ENCODE data around the gene HDLBP. TPM values are rescaled to one million over a fixed set of nuclear protein-coding genes. Genes with fewer than 3 reads are reported as not detected.
"Not testable (repeated sequence)": the region's sequence is repeated elsewhere in the genome, so short reads cannot be mapped to it uniquely, and the experiment has no call there.

HDLBP gene
- total RNA-seq, 1 experiment from 2014 or later: 447 TPM

DNA sequence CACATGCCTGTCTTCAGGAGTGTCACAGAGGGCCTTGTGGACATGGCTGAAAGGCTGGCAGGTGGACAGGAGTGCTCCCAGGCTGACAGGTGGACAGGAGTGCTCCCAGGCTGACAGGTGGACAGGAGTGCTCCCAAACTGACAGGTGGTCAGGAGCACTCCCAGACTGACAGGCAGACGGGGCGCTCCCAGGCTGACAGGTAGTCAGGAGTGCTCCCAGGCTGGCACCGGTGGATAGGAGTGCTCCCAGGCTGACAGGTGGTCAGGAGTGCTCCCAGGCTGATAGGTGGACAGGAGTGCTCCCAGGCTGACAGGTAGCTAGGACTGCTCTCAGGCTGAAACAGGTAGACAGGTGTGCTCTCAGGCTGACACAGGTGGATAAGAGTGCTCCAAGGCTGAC is 110.4 kb downstream of the HDLBP start:
- no peaks in the 10 kb centered on the region for H3K36me3 ChIP-seq
- H3K4me3 ChIP-seq: no peak overlapping the region
- DNase-seq: no peak
- no peaks in the 10 kb centered on the region for H3K27me3 ChIP-seq
- H3K9me3 ChIP-seq: no peaks in the 10 kb centered on the region

DNA sequence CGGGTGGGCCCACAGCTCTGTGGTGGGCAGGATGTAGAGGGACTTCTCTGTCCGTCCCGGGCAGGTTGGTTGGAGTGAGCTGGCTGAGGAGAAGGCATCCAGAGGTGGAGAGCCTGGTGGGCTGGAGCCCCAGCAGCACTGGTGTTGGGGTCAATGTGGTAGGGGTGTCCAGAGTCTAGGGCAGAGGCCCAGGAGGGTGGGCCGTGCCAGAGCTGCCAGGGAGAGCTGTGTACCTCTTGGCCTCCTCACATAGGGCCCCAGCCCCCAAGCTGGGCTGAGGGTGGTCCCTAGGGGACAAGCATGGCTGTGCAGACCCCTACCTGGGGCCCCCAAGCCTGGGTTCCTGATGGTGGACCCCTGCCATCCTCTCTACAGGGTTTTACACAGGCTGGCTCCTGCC is 111.0 kb downstream of the HDLBP start:
- H3K4me3 ChIP-seq: no peak overlapping the region

DNA sequence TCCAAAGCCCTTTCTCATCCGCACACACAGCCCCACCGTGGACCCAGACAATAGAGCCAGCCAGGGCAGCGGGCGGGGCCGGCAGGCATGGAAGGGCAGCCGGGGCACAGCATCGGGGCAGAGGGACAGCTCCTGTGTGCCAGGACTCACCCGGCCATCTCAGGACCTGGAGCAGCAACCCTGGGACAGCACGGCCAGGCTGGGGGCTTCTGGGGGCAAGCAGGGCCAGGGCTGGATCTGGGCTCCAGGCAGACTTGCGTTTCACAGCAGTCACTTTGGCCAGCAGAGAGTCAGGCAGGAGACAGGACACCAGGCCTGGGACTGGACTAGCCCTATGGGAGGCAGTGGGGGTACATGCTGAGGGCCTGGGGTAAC is 111.5 kb downstream of the HDLBP start:
- H3K27me3 ChIP-seq: no peaks in the 10 kb centered on the region
- no peaks in the 10 kb centered on the region for H3K9me3 ChIP-seq
- no peak for DNase-seq
- H3K4me3 ChIP-seq: no peak overlapping the region
- H3K36me3 ChIP-seq: no peaks in the 10 kb centered on the region

More for the DNA sequence above, 111.0 kb downstream of the HDLBP start:
- no peak for DNase-seq
- H3K27me3 ChIP-seq: no peaks in the 10 kb centered on the region
- H3K9me3 ChIP-seq: no peaks in the 10 kb centered on the region
- no peaks in the 10 kb centered on the region for H3K36me3 ChIP-seq

DNA sequence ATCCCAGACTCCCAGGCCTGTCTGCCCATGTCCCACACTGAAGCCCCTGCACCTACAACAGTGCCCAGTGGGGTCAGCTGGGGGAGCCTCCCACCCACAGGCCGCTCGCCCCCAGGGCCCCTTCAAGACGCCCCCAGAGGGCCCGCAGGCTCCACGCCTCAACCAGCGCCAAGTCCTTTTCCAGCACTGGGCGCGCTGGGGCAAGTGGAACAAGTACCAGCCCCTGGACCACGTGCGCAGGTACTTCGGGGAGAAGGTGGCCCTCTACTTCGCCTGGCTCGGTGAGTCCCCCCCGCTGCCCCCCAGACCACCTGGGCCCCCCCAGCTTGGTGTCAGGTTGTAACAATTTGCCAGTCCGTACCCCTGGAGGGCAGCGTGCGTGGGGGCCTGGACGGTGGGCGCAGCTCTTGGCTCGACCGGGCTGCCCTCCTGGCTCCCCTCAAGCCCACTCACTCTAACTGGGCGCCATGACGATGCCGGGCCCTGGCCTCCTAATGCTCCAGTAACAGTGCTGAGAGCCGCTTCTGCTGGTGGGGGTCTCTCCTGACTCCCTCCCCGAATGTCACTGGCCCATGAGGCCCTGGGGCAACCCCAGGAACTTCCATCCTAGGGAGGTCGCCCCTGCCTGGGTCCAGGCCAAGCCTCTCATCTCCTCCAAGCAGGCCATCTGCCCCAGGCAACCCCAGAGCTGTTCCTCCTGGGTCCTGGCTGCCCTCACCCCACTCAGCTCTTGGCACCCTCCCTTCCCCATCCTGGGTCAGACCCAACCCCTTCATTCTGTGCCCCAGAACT is 112.1 kb downstream of the HDLBP start:
- no peaks in the 10 kb centered on the region for H3K36me3 ChIP-seq
- no peak overlapping the region for H3K4me3 ChIP-seq
- no peaks in the 10 kb centered on the region for H3K9me3 ChIP-seq
- DNase-seq: no peak
- H3K27me3 ChIP-seq: no peaks in the 10 kb centered on the region

DNA sequence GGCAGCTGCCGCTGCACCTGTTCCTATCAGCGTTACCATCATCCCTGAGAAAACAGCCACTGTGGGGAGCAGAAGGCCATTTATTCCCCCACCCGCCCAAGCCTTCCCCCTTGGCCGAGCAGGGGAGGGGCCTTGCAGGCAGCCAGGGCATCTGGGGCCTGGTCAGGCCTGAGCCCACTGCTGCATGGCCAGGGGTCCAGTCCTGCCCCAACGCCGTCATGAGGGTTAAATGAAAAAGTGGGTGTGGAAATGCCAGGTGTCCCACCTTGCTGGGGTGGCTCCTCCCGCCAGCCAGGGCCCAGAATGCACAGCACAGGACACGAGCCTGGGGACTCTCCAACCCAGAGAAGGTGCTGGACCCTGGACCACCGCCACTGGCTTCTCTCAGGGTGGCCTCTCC is 112.8 kb downstream of the HDLBP start:
- Histone ChIP-seq H3K36me3 (no peaks in the 10 kb centered on the region), H3K9me3 (no peaks in the 10 kb centered on the region), H3K4me3 (no peak overlapping the region), H3K27me3 (no peaks in the 10 kb centered on the region)
- no peak for DNase-seq

DNA sequence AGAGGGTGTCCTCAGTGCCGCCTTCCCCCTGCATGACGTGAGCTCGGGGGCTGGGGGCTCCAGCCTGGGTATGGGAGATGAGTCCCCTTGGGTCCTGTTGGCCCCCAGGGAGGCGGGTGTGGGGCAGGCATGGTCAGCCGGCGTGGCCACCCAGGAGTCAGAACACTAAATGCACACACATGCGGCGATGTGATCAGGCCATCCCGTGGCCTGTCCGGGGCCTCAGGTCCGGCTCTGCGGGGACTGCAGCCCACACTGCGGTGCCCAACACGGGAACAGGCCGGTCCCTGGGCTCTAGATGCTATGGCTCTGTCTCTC is 113.2 kb downstream of the HDLBP start:
- Histone ChIP-seq H3K4me3 (no peak overlapping the region), H3K27me3 (no peaks in the 10 kb centered on the region)
- DNase-seq: no peak

DNA sequence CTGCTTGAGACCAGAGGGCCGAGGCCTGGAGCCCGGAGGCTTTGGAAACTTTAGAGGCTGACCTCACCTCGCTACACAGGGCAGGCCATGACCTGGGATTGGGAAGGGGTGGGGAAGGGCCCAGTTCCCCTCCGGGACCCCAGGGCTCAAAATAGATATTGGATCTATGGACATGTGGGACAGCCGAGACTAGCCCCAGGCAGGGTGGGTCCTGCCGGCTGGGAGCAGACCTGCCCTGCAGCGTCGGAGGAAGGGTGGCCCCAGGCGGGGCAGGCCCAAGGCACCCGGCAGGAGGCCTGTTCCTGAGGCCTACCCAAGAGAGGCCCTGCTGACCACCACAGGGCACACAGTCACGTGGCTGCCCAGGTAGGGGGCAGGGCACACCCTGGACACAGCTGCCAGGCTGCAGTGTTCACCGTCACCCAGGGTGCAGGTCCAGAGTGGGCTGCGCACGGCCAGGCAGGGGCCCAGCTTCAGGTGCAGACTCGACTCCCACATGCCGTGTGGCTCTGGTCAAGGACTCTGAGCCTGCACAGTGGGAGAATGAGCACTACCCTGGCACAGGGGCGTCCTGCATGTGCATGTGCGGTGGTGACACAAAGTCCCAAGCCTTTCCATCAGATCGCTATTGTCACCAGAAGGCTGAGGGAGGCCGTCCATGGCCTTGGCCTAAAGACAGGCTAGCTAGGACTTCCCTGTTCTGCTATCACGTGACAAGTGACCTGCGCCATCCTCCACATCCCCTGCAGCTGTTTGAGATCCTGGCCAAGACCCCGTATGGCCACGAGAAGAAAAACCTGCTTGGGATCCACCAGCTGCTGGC is 113.8 kb downstream of the HDLBP start:
- Histone ChIP-seq H3K27me3 (no peaks in the 10 kb centered on the region), H3K4me3 (no peak overlapping the region), H3K36me3 (no peaks in the 10 kb centered on the region), H3K9me3 (no peaks in the 10 kb centered on the region)
- no peak for DNase-seq

More for the DNA sequence above, 113.2 kb downstream of the HDLBP start:
- Histone ChIP-seq H3K9me3 (no peaks in the 10 kb centered on the region), H3K36me3 (no peaks in the 10 kb centered on the region)

DNA sequence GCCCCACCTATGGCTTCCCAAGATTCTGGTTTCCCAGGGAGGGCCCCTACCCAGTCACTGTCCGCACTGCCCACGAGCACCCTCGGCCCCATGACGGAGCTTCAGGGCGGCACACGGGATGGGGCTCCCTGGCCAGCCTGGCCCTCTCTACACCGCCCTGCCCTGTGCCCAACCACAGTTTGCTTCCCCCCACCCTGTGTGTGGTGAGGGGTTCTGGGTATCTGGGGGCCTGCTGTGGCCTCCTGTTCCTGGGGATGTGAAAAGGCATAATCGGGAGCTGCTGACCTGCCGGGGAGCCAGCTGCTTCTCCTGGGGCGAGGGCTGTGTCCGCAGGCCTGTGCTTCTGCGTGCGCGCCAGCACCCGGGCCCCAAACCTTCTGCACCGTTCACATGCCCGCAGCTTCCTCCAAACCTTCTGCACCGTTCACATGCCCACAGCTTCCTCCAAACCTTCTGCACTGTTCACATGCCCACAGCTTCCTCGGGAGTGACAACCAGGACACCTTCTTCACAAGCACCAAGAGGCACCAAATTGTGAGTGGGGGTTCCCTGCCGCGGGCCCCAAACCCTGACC is 114.6 kb downstream of the HDLBP start:
- no peak for DNase-seq

DNA sequence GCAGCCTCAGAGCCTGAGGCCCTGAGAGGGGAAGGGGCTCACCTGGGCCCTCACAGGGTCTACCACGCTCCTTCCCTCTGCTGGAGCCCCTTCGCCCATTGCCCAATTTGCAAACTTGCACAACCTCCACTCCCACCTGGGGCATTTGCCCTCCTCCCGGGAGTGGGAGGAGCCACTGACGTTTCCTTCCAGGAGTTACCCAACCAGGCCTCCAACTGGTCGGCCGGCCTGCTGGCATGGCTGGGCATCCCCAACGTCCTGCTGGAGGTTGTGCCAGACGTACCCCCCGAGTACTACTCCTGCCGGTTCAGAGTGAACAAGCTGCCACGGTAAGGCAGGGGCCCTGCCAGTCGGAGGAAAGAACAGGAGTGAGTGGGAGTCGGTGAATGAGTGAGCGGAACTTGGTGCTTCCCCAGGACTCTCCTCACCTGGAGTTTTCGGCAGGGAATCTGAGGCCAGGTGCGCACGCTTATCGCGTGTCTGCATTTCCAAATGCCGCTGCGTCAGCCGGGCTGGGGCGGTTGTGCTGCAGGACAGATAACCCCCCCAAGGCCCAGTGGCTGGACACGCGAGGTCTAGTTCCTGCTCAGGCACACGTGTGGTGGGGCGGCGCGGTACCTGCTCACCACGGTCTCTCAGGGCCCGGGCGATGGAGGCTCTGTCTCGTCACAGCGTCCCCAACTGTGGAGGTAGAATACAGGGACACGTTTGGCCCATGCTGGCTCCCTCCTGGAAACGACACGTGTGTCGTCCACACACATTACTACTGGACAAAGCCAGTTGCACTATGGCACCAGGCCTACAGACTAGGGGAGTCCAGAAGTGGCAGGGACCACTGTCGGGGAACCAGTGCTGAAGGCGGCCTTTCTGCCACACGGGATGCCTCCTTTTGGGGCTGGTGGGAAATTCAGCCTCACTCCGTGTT is 115.3 kb downstream of the HDLBP start:
- H3K27me3 ChIP-seq: no peaks in the 10 kb centered on the region
- DNase-seq: no peak
- H3K36me3 ChIP-seq: no peaks in the 10 kb centered on the region
- no peaks in the 10 kb centered on the region for H3K9me3 ChIP-seq
- H3K4me3 ChIP-seq: no peak overlapping the region

More for the DNA sequence above, 114.6 kb downstream of the HDLBP start:
- H3K4me3 ChIP-seq: no peak overlapping the region
- no peaks in the 10 kb centered on the region for H3K36me3 ChIP-seq
- no peaks in the 10 kb centered on the region for H3K27me3 ChIP-seq
- no peaks in the 10 kb centered on the region for H3K9me3 ChIP-seq

DNA sequence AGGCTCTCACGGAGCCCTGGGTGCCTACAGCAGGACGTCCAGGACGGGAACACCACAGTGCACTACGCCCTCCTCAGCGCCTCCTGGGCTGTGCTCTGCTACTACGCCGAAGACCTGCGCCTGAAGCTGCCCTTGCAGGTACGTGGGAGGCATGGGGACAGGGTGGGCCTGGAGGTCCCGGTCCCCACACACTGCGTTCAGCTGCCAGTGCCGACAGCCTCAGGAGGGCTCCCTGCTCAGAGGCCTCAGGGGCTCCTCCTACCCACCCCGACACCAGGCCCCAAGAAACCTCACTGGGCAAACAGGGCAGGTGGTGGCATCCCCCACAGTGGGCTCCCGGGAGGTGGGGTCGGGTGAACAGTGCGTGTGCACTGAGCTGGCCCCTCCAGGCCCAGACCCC is 116.2 kb downstream of the HDLBP start:
- Histone ChIP-seq H3K36me3 (no peaks in the 10 kb centered on the region), H3K27me3 (no peaks in the 10 kb centered on the region), H3K4me3 (no peak overlapping the region), H3K9me3 (no peaks in the 10 kb centered on the region)
- no peak for DNase-seq

DNA sequence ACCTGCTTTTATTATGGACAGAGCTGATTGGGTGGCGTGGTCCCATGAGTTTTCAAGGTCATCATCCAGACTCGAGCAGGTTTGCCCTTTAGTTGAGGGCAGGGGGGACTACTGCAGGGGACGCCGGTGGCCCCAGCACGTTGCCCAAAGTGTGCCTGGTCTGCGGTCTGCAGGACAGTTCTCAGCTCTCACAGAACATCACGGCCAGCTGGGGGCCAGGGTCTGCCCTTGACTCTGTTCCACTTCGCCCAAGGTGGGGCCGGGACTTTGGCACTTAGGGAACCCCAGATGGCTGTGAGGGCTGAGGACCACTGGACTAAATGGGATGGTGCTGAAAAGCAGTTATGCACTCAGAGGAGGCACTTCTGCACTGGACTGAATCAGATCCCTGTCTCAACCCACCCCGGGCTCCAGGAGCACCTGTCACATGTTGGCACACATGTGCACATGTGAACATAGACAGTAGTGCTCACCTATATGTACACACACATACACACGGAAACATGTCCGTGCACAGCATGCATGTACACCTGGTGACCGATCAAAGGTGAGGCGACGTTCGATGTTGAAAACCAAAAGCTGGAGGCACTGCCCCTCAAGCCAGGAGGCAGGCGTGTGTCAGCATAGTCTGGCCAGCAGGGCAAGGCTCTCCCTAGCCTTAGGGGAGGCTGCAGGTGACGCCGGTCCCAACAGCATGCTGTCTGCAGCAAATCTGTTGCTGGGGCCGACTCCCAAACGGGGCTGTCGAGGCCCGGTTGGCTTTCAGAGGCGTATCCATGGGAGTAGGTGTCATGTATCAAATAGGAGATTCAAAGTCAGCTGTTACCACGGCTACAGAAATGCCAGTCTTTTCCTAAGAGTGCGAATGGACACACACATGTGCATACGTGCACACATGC is 116.8 kb downstream of the HDLBP start:
- Histone ChIP-seq H3K27me3 (no peaks in the 10 kb centered on the region), H3K4me3 (no peak overlapping the region), H3K9me3 (no peaks in the 10 kb centered on the region), H3K36me3 (no peaks in the 10 kb centered on the region)
- DNase-seq: no peak

DNA sequence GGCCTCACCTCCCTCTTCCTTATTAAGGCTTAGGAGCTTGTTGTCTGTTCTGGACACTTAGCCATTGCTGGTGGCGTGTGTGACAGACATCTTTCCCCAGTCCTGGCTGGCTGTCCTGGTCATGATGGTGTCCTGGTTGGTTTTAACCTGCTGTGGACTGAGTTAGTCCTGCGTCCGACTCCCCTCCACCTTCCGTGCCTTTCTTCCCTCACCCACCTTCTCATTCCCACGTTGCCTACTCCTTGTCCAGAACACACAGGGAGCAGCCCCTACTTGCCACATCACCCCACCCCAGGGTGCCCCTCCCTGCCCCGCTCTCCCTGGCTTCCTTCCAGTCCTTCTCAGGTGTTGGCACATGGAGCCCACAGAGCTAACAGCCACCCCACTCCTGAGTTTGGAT is 117.5 kb downstream of the HDLBP start:
- no peaks in the 10 kb centered on the region for H3K27me3 ChIP-seq
- no peak overlapping the region for H3K4me3 ChIP-seq
- no peak for DNase-seq
- H3K9me3 ChIP-seq: no peaks in the 10 kb centered on the region
- H3K36me3 ChIP-seq: no peaks in the 10 kb centered on the region

DNA sequence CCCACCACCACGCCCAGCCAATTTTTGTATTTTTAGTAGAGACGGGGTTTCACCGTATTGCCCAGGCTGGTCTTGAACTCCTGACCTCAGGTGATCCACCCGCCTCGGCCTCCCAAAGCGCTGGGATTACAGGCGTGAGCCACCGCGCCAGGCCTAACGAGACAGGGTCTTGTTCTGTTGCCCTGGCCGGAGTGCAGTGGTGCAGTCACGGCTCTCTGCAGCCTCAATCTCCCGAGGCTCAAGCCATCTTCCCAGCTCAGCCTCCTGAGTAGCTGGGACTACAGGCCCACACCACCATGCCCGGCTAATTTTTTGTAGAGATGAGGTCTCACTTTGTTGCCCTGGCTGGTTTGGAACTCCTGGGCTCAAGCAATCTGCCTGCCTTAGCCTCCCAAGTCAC is 118.2 kb downstream of the HDLBP start:
- H3K9me3 ChIP-seq, DNase-seq, H3K4me3 ChIP-seq, H3K27me3 ChIP-seq, H3K36me3 ChIP-seq: not testable (repeated sequence)

DNA sequence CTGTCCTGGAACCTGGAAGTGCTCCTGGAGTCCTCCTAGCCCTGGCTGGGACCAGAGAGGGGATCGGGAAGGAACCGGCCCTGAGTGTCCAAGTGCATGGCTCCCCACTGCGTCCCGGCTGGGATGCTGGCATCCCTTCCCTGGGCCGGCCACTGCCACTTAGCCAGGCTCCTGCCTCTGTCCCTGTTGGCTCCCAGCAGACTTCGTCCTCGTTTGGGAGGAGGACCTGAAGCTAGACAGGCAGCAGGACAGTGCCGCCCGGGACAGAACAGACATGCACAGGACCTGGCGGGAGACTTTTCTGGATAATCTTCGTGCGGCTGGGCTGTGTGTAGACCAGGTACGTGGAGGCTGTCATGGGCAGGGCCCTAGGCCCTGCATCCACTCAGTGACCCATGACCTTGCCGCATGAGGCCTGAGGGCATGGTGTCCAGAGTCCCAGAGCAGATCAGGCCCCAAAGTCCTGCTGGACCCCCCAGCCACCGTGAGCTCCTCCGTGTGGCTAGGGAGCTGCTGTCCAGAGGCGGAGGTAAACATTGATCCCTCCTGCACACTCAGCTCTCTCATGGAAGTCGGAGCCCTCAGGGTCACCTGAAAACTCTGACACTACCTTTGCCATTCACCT is 119.9 kb downstream of the HDLBP start:
- no peaks in the 10 kb centered on the region for H3K9me3 ChIP-seq
- DNase-seq: no peak
- no peaks in the 10 kb centered on the region for H3K27me3 ChIP-seq
- H3K36me3 ChIP-seq: no peaks in the 10 kb centered on the region
- no peak overlapping the region for H3K4me3 ChIP-seq

DNA sequence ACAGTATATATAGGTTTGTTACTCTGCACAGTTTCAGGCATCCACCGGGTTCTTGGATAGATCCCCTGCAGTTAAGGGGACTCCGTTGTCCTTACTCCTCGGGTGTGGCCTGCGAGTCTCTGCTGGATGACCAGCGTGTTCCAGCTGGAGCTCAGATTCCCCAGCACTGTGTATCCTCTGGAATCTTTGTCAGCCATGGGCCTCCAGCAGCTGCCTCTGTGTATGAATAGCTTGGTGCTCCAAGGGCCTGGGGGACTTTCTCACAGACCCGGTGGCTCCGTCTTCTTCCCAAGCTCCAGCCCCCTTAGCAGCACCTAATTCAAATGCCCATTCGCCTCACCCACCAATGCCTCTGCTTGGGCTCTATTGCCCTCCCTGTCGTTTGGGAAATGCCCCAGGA is 120.7 kb downstream of the HDLBP start:
- H3K4me3 ChIP-seq: no peak overlapping the region
- no peak for DNase-seq
- H3K27me3 ChIP-seq: no peaks in the 10 kb centered on the region
- H3K36me3 ChIP-seq: no peaks in the 10 kb centered on the region
- no peaks in the 10 kb centered on the region for H3K9me3 ChIP-seq

All from MG63 (cell line).